GM21717 (cell line): ENCODE data around the gene EIF4E.
"Not testable (repeated sequence)": the region's sequence is repeated elsewhere in the genome, so short reads cannot be mapped to it uniquely, and the experiment has no call there.

Source experiments
- ATAC-seq: cut with Tn5 transposase; IDR thresholded peaks from one replicate; pipeline ENCODE4 v1.9.1; 2021; ENCODE audit warnings: mild to moderate bottlenecking, moderate library complexity; ENCODE audit not compliant: unreplicated experiment

EIF4E gene

DNA sequence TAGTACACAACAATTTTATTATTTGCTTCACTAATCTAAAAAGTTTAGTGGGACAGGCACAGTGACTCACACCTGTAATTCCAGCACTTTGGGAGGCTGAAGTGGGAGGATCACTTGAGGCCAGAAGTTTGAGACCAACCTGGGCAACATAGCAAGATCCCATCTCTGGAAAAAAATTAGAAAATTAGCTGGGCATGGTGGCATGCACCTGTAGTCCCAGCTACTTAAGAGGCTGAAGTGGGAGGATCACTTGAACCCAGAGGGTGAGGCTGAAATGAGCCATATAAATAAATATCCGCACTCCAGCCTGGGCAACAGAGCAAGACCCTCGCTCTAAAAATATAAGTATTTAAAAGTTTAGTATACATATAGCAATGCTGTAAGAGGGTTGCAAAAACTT, 42.6 kb downstream of the EIF4E start:
- ATAC-seq = not testable (repeated sequence)

DNA sequence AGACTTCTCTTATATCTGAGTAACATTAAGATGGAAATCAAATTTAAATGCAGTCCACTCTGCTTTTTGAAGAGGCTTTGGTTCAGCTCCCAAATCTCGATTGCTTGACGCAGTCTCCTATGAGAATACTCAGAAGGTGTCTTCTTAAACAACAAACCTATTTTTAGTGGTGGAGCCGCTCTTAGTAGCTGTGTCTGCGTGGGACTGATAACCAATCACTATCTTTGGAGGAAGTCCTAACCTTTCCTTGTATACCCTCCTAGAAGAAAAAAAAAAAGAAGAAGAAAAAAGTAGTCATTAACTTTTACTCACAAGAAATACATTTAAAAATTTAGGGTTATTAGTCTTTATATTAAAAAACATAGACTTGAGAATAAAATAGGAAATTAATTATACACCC, 48.0 kb downstream of the EIF4E start:
- ATAC-seq = not testable (repeated sequence)

DNA sequence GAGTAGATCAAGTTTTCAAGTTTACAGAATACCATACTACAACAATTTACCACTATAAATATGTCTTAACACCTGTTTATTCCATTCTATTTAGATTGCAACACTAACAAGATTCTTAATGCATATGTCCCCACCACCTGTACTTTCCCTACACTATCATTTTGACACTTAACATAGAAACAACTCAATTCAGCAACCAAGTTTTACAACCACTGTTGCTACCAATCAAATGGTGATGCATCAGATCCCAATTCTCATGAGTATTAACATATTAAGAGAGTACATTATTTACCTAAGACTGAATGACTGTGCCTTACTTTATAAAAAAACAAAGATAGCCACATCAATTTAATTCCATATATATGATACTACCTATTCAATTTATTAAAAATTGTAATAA, 49.4 kb downstream of the EIF4E start:
- no peak for ATAC-seq

DNA sequence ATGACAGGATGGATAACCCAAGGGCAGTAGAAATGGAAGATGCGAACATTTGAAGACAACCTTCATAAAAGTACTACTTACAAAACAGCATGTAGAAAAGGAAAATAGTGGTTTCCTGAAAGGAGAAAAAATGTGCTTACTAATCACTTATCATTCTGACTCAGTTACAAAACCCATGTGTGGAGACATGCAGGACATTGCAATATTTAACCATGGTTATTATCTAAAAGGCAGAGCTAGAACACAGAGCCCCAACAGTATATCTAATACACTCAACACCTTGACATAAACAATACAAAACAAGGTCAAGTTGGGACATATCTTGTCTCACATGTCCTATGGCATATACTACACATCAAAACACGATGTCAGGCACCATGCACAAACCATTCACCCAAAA, 55.9 kb downstream of the EIF4E start:
- no peak for ATAC-seq

DNA sequence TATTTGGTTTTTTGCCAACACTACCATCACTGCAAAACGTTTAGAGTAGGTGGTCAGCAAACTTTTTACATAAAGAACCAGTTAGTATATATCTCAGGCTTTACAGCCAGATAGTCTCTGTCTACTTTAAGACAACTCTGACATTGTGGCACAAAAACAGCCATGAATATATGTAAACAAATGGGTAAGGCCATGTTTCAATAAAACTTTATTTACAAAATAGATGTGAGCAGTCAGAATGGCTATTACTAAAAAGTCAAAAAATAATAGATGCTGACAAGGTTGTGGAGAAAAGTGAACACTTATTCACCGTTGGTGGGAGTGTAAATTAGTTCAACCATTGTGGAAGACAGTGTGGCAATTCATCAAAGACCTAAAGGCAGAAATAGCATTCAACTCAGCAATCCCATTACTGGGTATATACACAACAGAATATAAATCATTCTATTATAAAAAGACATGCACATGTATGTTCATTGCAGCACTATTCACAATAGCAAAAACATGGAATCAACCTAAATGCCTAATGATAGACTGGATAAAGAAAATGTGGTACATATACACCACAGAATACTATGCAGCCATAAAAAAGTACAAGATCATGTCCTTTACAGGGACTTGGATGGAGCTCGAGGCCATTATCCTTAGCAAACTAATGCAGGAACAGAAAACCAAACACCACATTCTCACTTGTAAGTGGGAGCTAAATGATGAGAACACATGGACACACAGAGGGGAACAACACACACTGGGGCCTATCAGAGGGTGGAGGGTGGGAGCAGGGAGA, 56.6 kb downstream of the EIF4E start:
- ATAC-seq = not testable (repeated sequence)

DNA sequence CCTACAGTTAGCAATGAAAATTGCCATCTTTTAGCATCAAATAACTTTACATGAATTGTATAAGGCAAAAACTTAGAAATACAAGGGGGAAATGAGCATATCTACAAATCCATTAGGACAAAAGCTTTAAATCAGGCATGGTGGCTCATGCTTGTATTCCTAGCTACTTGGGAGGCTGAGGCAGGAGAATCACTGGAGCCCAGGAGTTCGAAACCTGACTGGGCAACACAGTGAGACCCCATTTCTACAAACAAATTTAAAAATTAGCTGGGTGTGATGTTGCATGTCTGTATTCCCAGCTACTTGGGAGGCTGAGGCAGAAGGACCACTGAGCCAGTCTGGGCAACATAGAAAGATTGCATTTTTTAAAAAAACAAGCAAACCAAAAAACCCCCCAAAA, 61.3 kb downstream of the EIF4E start:
- ATAC-seq = no peak

DNA sequence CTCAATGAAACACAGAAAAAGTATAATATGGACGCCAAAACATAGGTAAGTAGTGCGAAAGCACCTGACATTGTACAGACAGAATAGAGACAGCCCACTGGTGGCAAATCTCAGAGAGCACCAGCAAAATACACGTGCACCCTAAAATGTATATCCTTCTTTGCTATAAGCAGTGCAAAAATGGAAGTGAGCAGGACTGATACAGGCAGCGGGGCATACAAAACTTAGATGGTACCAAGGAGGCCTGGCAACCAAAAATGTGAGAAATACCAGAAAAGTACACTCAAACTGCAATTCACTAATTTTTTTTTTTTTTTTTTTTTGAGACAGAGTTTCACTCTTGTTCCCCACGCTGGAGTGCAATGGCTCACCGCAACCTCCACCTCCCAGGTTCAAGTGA, 63.9 kb downstream of the EIF4E start:
- ATAC-seq = no peak

DNA sequence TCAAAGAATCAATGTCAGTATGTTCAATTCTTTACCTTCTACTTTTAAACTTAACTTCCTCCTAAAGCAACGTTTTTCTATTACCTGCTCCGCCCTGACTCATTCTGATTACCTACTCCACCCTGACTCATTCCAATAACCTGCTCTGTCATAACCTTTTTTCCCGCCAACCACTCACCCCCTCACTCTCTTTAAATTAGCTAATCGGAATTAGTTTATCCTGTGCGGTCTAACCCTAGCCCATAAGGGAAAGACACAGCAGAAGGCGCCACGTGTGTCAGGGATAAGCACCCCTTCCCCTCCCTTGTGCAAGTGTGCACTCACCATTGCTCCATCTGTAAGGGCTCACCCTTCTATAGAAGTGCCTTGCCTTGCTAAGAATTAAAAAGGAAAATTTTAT, 64.4 kb downstream of the EIF4E start:
- no peak for ATAC-seq

DNA sequence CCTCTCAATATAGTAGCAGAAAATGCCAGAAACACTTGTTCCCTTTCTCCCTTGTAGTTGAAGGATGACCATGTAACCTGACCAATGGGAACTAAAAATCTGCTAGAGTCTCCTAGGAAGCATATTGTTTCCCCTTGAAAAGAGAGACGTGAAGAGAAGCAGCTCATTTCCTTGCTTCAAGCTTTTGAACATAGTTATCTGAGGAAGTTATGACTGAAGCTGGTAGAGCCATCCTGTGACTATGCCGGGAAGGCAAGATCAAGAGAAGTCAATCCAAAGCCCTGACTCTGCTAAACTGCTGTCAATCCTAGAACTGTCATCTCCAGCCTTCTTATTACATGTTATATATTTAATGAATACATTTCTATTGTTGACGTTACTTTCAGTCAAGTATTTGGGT, 66.6 kb downstream of the EIF4E start:
- ATAC-seq = no peak

DNA sequence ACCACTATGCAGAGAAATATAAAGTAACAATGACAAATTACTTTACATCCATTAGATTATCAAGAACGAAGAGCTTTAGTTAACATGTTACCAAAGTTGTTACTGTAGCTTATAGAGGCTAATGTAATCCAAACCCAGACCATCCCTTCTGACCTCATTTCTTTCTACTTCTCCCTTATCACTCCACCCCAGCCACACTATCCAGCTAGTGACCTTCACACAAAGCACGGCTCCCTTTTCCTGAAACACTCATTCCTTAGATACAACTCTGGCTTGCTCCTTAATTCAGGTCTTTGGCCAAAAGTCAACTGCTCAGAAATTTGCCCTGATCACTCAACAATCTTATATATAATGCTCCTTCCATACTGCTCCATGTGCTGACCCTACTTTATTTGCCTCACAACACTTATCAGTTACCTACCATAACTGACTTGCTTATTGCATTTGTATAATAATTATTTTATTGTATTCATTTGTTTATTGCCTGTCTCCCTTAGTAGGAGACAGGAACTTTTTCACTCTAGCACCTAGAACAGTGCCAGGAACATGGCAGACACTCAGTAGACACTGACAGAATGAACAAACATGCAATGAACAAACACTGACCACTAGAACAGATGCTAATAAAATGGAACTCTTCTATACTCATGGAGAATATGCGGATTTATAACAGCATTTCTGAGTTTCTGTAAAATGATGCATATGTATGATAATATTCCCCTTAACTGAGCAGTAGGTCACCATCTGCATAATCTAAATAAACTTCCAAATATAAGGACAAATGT, 67.6 kb downstream of the EIF4E start:
- no peak for ATAC-seq

DNA sequence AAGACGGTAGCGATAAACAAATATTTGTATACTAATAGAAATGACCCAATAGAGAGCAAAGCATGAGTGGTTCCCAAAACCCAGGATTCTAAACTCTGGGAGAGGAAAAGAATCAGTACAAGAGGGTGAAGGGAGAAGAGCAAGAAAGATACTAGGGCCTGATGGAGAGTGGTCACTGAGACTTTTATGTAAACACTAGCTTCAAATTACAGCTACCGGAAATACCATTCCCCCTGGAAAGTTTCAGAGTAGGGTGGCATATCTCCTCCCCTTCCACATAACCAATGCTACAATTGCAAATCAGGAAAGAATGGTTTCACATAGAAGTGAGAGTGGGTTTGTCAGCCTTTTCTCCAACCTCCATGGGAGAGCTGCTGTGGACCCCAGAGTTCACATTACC, 77.1 kb downstream of the EIF4E start:
- ATAC-seq = no peak

DNA sequence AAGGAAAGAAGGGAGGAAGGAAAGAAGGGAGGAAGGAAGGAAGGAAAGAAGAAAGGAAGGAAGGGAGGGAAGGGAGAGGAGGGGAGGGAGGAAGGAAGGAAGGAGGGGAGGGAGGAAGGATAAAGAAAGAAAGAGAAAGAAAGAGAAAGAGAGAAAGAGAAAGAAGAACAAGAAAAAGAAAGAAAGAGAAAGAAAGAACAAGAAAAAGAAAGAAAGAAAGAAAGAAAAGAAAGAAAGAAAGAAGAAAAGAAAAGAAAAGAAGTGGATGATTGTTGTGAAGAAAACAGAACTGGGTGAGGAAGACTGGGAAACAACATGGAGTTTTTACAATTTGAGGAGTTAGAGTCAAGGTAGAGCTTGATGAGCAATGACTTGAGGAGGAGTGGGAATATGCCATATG, 78.0 kb downstream of the EIF4E start:
- no peak for ATAC-seq

DNA sequence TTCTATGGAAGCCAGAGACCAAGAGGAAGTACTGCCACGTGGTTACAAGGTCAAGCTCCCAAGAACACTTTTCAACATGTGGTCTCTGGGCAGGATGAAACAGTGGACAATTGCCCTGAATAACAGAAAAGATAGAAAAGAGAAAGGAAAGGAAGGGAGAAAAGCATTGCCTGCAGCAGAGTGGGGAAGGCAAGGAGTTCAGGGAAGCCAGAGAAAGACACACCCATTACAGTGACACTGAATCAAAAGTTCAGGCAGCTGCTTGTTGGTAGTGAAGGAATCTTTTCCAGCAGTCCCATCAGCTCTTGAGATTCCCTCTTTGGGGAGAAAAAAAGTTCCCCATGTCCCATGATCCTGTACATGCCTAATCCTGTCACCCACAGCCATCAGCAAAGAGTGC, 80.5 kb downstream of the EIF4E start:
- no peak for ATAC-seq

DNA sequence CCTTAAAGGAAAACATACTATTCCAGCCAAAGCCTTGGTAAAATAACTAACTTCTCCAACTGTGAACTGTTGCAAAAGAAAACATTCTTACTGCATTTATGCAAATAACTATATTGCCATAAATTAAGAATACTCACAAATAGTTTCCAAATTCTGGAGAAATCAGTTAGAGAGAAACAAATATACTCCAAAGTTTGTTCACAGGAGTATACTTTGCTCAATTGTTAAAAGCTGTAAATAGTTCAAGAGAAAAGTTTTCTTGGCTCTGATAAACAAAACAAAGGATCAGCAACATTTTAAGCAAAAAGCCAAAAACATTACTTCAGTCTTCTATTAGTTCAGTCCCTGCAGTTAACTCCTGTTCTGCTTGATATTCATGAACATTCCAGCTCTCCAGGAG, 83.0 kb downstream of the EIF4E start:
- no peak for ATAC-seq

DNA sequence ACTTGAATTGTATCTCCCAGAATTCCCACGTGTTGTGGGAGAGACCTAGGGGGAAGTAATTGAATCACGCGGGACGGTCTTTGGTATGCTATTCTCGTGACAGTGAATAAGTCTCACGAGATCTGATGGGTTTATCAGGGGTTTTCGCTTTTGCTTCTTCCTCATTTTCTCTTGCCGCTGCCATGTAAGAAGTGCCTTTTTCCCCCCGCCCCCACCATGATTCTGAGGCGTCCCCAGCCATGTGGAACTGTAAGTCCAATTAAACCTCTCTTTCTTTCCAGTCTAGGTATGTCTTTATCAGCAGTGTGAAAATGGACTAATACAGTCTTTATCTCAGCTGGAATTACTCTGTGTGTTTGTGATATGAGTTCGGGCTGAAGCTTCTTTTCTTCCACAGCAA, 86.0 kb downstream of the EIF4E start:
- ATAC-seq = not testable (repeated sequence)

DNA sequence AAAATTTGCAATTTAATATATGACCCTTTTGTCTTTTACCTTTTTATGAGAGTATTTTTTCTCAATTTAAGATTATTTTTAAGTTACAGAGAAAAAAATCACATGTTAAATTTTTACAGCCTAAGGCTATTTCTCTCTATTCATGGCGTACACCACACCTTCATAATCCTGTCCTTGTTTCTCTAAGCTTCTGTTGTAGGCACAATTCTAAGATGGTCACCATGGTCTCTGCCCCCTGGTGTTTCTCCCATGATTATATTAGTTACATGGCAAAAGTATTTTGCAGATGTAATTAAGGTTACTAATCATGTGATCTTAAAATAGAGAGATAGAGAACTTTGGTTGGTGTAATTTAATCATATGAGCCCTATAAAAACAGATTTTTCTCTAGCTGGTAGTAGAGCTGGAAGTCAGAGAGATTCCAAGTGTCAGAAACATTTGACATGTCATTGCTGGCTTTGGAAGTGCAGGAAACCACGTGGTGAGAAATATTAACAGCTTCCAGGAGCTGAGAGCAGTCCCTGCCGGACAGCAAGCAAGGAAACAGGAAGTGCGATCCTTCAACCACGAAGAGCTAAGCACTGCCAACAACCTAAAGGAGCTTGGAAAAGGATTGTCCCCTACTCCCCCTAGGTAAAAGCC, 89.8 kb downstream of the EIF4E start:
- no peak for ATAC-seq

DNA sequence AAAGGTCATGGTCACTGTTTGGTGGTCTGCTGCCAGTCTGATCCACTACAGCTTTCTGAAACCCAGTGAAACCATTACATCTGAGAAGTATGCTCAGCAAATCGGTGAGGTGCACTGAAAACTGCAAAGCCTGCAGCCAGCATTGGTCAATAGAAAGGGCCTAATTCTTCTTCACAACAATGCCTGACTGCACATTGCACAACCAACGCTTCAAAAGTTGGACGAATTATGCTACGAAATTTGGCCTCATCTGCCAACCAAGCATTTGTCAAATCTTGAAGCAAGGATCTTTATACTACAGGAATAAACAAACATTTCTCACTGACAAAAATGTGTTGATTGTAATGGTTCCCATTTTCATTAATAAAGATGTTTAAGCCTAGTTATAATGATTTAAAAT, 90.4 kb downstream of the EIF4E start:
- ATAC-seq = no peak

DNA sequence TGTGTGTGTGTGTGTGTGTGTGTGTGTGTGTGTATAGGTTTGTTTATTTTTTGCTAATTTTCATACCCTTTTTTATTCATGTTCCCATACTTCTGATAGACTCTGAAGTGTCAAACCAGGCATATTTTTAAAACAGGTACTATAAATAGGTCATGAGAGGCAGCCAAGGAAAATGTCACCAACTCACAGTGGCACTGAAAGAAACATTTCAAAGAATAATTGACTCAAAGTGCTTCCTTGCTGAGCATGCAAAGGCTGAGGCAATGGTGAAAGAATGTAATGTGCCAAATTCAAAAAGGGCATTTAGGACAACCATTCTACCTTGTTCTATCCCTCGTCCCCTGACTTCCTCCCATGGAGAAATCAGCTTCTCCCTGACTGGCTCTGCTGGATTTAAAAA, 95.5 kb downstream of the EIF4E start:
- no peak for ATAC-seq

DNA sequence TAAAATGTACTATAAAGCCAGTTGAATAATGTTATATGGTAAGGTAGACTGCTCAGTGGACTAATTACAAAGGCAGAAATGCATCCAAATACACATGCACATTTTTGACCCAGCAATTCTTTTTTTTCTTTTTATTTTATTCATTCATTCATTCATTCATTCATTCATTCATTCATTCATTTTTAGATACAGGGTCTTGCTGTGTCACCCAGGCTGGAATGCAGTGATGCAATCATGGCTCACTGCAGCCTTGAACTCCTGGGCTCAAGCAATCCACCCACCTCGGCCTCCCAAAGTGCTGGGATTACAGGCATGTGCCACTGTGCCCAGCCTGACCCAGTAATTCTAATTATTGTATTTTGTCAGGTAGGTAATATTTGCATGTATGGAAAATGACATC, 97.9 kb downstream of the EIF4E start:
- not testable (repeated sequence) for ATAC-seq
